Measurements from ENCODE around the gene CDH16.
"Not testable (repeated sequence)": the region's sequence is repeated elsewhere in the genome, so short reads cannot be mapped to it uniquely, and the experiment has no call there.

Gene CDH16

GRCh38 chr16:66899310-66899944, 19.3 kb downstream of the CDH16 start:
- no peak for DNase-seq

- DNase-seq: no peak
Observed at GRCh38 chr16:66898933-66899309, 19.8 kb downstream of the CDH16 start.

DNA sequence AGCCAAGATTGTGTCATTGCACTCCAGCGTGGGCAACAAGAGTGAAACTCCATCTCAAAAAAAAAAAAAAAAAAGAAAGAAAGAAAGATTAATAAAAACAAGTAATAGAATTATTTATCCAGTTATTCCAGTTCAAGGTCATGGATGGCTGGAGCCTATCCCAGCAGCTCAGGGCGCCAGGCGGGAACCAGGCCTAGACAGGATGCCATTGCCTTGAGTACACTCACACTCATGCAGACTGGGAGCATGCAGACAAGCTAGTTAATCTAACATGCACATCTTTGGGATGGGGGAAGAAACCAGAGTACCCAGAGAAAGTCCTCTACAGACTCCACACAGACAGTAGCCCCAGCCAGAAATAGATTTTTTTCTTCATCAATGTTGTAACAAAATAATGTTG, 20.5 kb downstream of the CDH16 start:
- DNase-seq: no peak

DNA sequence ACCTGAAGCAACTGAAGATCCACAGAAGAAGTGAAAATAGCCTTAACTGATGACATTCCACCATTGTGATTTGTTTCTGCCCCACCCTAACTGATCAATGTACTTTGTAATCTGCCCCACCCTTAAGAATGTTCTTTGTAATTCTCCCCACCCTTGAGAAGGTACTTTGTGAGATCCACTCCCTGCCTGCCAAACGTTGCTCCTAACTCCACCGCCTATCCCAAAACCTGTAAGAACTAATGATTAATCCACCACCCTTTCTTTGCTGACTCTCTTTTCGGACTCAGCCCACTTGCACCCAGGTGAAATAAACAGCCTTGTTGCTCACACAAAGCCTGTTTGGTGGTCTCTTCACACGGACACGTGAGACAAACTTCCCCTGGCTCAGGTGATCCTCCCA, 22.0 kb downstream of the CDH16 start:
- DNase-seq: not testable (repeated sequence)

DNA sequence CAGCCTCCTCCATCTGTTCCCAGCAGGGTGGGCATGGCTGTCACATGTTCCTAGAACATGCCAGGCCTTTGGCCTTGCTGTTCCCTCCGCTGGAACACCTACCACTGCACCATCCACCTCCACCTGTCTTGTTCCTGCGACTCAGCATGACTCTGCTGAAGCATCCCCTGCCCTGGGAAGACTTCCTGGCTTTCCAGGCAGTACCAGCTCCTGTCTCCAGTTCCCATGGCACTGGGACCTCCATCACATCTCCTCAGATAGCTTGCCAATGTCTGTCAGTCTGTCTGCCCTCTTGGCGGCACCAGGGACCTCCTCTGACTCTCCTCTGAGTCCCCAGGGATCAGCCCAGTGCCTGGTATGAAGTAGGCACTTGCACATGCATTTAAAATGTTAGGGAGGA, 22.7 kb downstream of the CDH16 start:
- peak in 2 of 58 donors; percentile 13 to 40 for DNase-seq

GRCh38 chr16:66895689-66895979, 23.1 kb downstream of the CDH16 start:
- DNase-seq: no peak

- DNase-seq: peak in 53 of 58 donors; percentile 24 to 83 (median 57)
Observed at GRCh38 chr16:66894948-66895688, 23.6 kb downstream of the CDH16 start.

GRCh38 chr16:66894055-66894454, 24.6 kb downstream of the CDH16 start:
- no peak for DNase-seq

DNA sequence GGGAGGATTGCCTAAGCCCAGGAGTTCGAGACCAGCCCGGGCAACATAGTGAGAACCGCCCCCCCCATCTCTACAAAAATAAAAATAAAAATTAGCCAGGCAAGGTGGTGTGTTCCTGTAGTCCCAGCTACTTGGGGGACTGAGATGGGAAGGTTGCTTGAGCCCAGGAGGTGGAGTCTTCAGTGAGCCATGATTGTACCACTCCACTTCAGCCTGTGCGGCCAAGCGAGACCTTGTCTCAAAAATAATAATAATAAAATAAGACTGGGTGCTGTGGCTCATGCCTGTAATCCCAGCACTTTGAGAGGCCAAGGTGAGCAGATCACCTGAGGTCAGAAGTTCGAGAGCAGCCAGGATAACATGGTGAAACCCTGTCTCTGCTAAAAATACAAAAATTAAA, 26.9 kb downstream of the CDH16 start:
- DNase-seq: no peak

- no peak for DNase-seq
Observed at GRCh38 chr16:66891360-66891759, 27.3 kb downstream of the CDH16 start.

GRCh38 chr16:66890799-66891198, 27.9 kb downstream of the CDH16 start:
- DNase-seq: no peak

DNA sequence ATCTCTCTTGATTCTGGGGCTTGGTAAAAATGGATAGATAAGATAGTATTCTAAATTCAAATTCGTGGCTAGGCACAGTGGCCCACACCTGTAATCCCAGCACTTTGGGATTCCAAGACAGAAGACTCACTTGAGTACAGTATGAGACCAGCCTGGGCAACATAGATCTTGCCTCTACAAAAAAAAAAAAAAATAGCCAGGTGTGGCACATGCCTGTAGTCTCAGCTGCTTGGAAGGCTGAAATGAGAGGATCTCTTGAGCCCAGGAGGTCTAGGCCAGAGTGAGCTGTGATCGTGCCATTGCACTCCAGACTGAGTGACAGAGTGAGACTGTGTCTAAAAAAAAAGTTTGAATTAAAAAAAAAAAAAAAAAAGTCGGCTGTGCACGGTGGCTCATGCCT, 29.1 kb downstream of the CDH16 start:
- DNase-seq: no peak

DNA sequence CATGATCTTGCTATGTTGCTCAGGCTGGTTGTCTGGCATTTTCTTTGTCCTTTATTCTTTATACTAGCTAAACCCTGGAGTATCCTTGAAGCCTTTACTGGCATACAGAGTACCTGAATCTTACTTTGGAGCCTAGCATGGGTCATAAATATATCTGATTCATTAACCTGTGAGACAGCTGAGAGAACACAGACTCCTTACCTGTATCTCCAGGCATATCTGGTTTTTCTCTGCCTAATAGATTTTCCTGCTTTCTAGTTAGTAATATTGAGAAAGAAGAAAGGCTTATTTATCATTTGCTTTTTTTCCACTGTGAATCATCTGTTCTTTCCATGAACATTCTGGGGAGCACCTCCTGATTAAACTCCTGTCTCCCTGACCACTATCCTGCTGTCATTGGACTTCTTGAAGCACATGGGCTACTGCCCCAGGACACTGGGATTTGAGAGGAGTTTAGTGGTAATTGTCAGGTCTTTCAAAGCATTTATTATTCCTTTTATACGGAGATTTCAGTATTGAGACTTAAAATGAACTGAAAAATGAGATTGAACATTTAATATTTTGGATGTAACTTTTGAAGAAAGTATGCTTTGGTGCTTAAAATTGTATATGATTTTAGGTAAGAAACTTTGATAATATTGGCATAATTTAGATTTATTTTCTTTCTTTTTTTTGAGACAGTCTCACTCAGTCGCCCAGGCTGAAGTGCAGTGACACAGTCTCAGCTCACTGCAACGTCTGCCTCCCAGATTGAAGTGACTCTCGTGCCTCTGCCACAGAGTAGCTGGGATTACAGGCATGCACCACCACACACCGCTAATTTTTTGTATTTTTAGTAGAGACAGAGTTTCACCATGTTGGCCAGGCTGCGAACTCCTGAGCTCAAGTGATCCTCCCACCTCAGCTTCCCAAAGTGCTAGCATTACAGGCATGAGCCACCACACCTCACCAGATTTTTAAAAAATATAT, 29.8 kb downstream of the CDH16 start:
- DNase-seq: no peak

- DNase-seq: no peak
Observed at GRCh38 chr16:66886914-66887313, 31.8 kb downstream of the CDH16 start.

- no peak for DNase-seq
Observed at GRCh38 chr16:66886321-66886720, 32.4 kb downstream of the CDH16 start.

GRCh38 chr16:66885491-66885890, 33.2 kb downstream of the CDH16 start:
- DNase-seq: no peak

GRCh38 chr16:66882702-66883101, 36.0 kb downstream of the CDH16 start:
- no peak for DNase-seq

GRCh38 chr16:66881964-66882508, 36.6 kb downstream of the CDH16 start:
- no peak for DNase-seq

- DNase-seq: no peak
Observed at GRCh38 chr16:66881560-66881959, 37.1 kb downstream of the CDH16 start.

GRCh38 chr16:66881014-66881417, 37.7 kb downstream of the CDH16 start:
- no peak for DNase-seq

GRCh38 chr16:66880288-66881013, 38.2 kb downstream of the CDH16 start, which contains the start of gene PDP2:
PDP2 (plus strand) TSS chr16:66880515; CDS start chr16:66884285, 3,770 bp downstream.
- peak; percentile 54 to 98 (median 92) for DNase-seq
